Vagina (tissue), 2 donors: ENCODE measurements around the gene DAB1.

Source experiments
- POLR2A ChIP-seq, 2 donors: fragments of 450-650 bp; IDR thresholded peaks; one replicate each; pipeline ENCODE4 v1.6.1; 2017; ENCODE audit warnings: antibody characterized with exemption in 2 of 2, mild to moderate bottlenecking in 2 of 2, moderate library complexity in 2 of 2
- POLR2AphosphoS5 ChIP-seq, 2 donors: sonication (generic); formaldehyde crosslinking; IDR thresholded peaks; one replicate each; pipeline ENCODE4 v1.9.0; 2017; ENCODE audit warnings: antibody characterized with exemption in 2 of 2, mild to moderate bottlenecking in 2 of 2, low read depth in 1 of 2; ENCODE audit not compliant: insufficient read depth in 1 of 2
- TF ChIP-seq, protein P1 (sequence below), 3 experiments: fragments of 450-650 bp in 2 of 3; fragments of 200-600 bp in 1 of 3; sonication (generic) in 1 of 3; IDR thresholded peaks; one replicate each; pipeline ENCODE4 v1.5.1; 2017 to 2019; ENCODE audit warnings: antibody characterized with exemption in 3 of 3, mild to moderate bottlenecking in 2 of 3, moderate library complexity in 2 of 3

DNA sequence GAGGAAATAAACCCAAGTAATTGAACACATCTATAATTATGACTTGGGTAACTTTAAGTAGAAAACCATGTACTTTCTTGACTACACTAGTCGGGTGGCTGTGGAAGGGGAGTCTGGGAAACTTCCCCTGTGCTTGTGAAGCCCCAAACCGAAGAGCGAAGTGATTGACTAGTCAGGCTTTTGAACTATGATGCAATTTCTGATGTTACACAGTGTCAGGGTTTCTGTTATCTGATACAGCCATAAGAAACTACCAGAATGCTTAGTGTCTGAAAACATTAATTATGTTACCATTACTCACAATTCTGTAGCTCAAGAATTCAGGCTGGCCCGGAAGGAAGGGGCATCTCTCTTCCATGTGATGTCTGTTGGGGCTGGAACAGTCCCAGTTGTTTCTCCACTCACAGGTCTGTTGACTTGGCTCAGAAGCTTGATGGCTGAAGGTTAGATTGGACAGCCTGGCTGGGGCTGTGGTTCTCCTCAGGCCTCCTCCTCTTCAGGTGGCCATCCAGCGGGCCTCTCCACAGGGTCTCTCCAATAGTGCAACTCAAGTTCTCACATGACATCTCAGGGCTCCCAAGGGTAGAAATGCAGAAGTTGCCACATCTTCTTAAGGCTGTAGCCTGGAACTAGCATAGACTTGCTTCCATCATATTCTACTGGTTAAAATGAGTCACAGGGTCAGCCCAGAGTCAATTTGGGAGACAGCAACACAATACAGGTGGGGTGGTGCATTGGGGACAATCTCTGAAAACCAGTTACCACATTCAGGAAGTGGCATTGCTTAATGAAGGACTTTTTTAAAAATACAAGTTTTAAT, 449.7 kb downstream of the DAB1 start:
- TF ChIP-seq, protein P1, sequence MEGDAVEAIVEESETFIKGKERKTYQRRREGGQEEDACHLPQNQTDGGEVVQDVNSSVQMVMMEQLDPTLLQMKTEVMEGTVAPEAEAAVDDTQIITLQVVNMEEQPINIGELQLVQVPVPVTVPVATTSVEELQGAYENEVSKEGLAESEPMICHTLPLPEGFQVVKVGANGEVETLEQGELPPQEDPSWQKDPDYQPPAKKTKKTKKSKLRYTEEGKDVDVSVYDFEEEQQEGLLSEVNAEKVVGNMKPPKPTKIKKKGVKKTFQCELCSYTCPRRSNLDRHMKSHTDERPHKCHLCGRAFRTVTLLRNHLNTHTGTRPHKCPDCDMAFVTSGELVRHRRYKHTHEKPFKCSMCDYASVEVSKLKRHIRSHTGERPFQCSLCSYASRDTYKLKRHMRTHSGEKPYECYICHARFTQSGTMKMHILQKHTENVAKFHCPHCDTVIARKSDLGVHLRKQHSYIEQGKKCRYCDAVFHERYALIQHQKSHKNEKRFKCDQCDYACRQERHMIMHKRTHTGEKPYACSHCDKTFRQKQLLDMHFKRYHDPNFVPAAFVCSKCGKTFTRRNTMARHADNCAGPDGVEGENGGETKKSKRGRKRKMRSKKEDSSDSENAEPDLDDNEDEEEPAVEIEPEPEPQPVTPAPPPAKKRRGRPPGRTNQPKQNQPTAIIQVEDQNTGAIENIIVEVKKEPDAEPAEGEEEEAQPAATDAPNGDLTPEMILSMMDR (IDR thresholded peaks at IDR 0.05) = no peak
- TF ChIP-seq POLR2A (IDR thresholded peaks at IDR 0.05) (no peak), POLR2AphosphoS5 (IDR thresholded peaks at IDR 0.05; ENCODE audit: insufficient read depth in 1 of 2, low read depth in 1 of 2) (no peak)
